Mesothelial cell of epicardium (in vitro differentiated cells): ENCODE results near the gene ROPN1B. TPM values are rescaled to one million over a fixed set of nuclear protein-coding genes. Genes with fewer than 3 reads are reported as not detected.
"Not testable (repeated sequence)": the region's sequence is repeated elsewhere in the genome, so short reads cannot be mapped to it uniquely, and the experiment has no call there.

ENCODE experiments used
- DNase-seq, 2 experiments: peaks; one replicate each; pipeline ENCODE4 v3.0.0; 2021; ENCODE audit warnings: low spot score in 2 of 2; ENCODE audit not compliant: unreplicated experiment in 2 of 2
- H3K27ac Mint-ChIP-seq: 2 replicates; pipeline ENCODE4 v1.8.0; 2021; ENCODE audit warnings: mixed read lengths
- H3K27me3 Mint-ChIP-seq: 2 replicates; pipeline ENCODE4 v1.8.0; 2021; ENCODE audit warnings: low read depth, mixed read lengths
- H3K36me3 Mint-ChIP-seq: 2 replicates; pipeline ENCODE4 v1.8.0; 2021; ENCODE audit warnings: mixed read lengths
- H3K4me1 Mint-ChIP-seq: 2 replicates; pipeline ENCODE4 v1.8.0; 2021; ENCODE audit warnings: mixed read lengths
- H3K4me3 Mint-ChIP-seq: 2 replicates; pipeline ENCODE4 v1.8.0; 2021; ENCODE audit warnings: mild to moderate bottlenecking, moderate library complexity, mixed read lengths
- H3K9me3 Mint-ChIP-seq: 2 replicates; pipeline ENCODE4 v1.8.0; 2021; ENCODE audit warnings: mixed read lengths
- CTCF ChIP-seq: fragments of 200-600 bp; sonication (generic); IDR thresholded peaks from one replicate; pipeline ENCODE4 v1.5.0; 2021; ENCODE audit warnings: antibody characterized with exemption; ENCODE audit not compliant: unreplicated experiment
- total RNA-seq: library from RNA; stranded (reverse); gene quantifications from 3 replicates; pipeline ENCODE4 v1.2.1, GENCODE V29; 2021

ROPN1B gene
- total RNA-seq, 1 donor from 2014 or later = not detected

- H3K4me1 Mint-ChIP-seq = peaks cover 15% of the 10 kb centered on the region
- peak; percentile 76 to 83 for DNase-seq
- peaks cover 13% of the 10 kb centered on the region for H3K9me3 Mint-ChIP-seq
- TF ChIP-seq CTCF = no peak
- H3K4me3 Mint-ChIP-seq = peak overlapping the region; percentile 98
- H3K27ac Mint-ChIP-seq = peak overlapping the region; percentile 98
- H3K36me3 Mint-ChIP-seq = no peaks in the 10 kb centered on the region
- no peaks in the 10 kb centered on the region for H3K27me3 Mint-ChIP-seq
These were observed 21.4 kb downstream of the ROPN1B start for GRCh38 chr3:125990253-125990970.

- not testable (repeated sequence) for H3K27ac Mint-ChIP-seq, H3K27me3 Mint-ChIP-seq, H3K4me3 Mint-ChIP-seq, H3K36me3 Mint-ChIP-seq, H3K4me1 Mint-ChIP-seq, DNase-seq
- H3K9me3 Mint-ChIP-seq = peaks cover 52% of the 10 kb centered on the region
These were observed 27.8 kb downstream of the ROPN1B start for GRCh38 chr3:125996751-125997150.

DNA sequence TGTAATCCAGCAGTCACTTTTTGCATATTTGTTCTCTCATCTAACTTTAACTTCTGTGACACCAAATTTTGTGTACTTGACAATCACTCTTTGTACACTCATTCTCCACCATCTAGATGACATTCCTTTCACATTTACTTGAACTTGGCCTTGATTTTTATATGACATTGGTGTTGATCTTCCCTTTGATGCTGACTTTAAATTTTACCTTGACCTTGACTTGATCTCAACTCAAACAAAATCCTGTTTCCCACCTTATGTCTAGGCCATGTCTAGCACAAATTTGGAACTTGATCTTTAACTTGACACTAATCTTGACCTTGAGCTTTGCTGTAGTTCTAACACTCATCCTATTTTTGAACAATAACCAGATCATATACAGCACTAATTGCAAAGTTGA lies 33.2 kb downstream of the ROPN1B start:
- no peak for DNase-seq
- no peaks in the 10 kb centered on the region for H3K27me3 Mint-ChIP-seq
- no peak for TF ChIP-seq CTCF
- H3K36me3 Mint-ChIP-seq = peaks cover 9% of the 10 kb centered on the region
- H3K27ac Mint-ChIP-seq = no peak overlapping the region
- peaks cover 45% of the 10 kb centered on the region for H3K9me3 Mint-ChIP-seq
- no peak overlapping the region for H3K4me3 Mint-ChIP-seq
- no peaks in the 10 kb centered on the region for H3K4me1 Mint-ChIP-seq

GRCh38 chr3:126003447-126004190 lies 34.6 kb downstream of the ROPN1B start:
- peaks cover 36% of the 10 kb centered on the region for H3K9me3 Mint-ChIP-seq
- no peak for DNase-seq
- peaks cover 19% of the 10 kb centered on the region for H3K36me3 Mint-ChIP-seq
- H3K4me1 Mint-ChIP-seq = no peaks in the 10 kb centered on the region
- no peak overlapping the region for H3K27ac Mint-ChIP-seq
- TF ChIP-seq CTCF = no peak
- H3K27me3 Mint-ChIP-seq = no peaks in the 10 kb centered on the region
- no peak overlapping the region for H3K4me3 Mint-ChIP-seq

DNA sequence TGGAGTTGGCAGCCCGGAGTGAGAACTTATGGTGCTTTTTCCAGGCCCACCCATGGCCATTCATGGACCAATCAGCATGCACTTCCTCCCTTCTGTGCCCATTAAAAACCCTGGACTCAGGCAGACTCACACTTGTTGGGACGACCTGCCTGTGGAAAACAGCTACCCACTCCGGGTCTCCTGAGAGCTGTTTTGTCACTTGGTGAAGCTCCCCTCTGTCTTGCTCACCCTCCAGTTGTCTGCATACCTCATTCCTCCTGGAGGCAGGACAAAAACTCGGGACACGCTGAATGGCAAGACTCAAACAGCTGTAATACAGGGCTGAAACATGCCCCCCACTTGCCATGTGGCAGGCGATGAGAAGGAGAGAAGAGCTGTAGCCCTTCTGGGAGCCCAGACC lies 35.2 kb downstream of the ROPN1B start:
- Mint-ChIP-seq H3K9me3 (peaks cover 30% of the 10 kb centered on the region), H3K36me3 (peaks cover 22% of the 10 kb centered on the region), H3K4me3 (no peak overlapping the region), H3K4me1 (no peaks in the 10 kb centered on the region), H3K27me3 (no peaks in the 10 kb centered on the region), H3K27ac (no peak overlapping the region)
- TF ChIP-seq CTCF = no peak
- no peak for DNase-seq

GRCh38 chr3:126004692-126005091 lies 35.7 kb downstream of the ROPN1B start:
- TF ChIP-seq CTCF = no peak
- no peaks in the 10 kb centered on the region for H3K27me3 Mint-ChIP-seq
- H3K27ac Mint-ChIP-seq = no peak overlapping the region
- DNase-seq = no peak
- no peak overlapping the region for H3K4me3 Mint-ChIP-seq
- no peaks in the 10 kb centered on the region for H3K4me1 Mint-ChIP-seq
- H3K9me3 Mint-ChIP-seq = peaks cover 26% of the 10 kb centered on the region
- H3K36me3 Mint-ChIP-seq = peaks cover 22% of the 10 kb centered on the region
